Measurements from ENCODE around the gene DPEP1.

- no peak for TF ChIP-seq POLR2A (IDR thresholded peaks at IDR 0.05; ENCODE audit: low read depth, low read length)
- TF ChIP-seq TAF1 (IDR thresholded peaks at IDR 0.05; ENCODE audit: borderline replicate concordance, low read depth, low read length): no peak
- no peak for TF ChIP-seq POLR2AphosphoS5 (IDR thresholded peaks at IDR 0.05; ENCODE audit: low read depth, low read length)
These were observed 10.4 kb upstream of the DPEP1 start for GRCh38 chr16:89602952-89603590.
